ENCODE data around the gene SLC51A.
"Not testable (repeated sequence)": the region's sequence is repeated elsewhere in the genome, so short reads cannot be mapped to it uniquely, and the experiment has no call there.

Gene SLC51A

DNA sequence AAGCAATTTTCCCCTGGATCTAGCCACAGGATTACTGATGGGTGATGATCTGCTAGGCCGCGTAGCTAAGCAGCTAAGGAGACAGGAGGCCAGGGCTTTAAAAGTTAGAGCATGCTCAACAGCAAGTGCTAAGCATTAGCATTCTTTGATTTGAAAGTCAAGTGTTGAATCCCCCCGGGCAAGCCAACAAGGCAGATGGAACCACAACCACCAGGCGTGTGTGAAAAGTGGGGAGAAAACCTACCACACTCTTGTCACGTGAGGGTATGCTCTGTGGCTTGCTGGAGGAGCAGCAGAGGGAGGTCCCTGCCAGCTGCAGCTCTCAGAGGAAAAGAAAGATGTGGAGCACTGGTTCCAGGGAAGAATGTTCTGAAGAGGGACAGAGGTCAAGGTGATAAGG lies 20.9 kb downstream of the SLC51A start:
- H3K4me3 ChIP-seq (ENCODE audit: low read depth, low read length) = no peak overlapping the region
- TF ChIP-seq, protein P1, sequence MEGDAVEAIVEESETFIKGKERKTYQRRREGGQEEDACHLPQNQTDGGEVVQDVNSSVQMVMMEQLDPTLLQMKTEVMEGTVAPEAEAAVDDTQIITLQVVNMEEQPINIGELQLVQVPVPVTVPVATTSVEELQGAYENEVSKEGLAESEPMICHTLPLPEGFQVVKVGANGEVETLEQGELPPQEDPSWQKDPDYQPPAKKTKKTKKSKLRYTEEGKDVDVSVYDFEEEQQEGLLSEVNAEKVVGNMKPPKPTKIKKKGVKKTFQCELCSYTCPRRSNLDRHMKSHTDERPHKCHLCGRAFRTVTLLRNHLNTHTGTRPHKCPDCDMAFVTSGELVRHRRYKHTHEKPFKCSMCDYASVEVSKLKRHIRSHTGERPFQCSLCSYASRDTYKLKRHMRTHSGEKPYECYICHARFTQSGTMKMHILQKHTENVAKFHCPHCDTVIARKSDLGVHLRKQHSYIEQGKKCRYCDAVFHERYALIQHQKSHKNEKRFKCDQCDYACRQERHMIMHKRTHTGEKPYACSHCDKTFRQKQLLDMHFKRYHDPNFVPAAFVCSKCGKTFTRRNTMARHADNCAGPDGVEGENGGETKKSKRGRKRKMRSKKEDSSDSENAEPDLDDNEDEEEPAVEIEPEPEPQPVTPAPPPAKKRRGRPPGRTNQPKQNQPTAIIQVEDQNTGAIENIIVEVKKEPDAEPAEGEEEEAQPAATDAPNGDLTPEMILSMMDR (IDR thresholded peaks at IDR 0.05; ENCODE audit: low read depth, low read length) = no peak

DNA sequence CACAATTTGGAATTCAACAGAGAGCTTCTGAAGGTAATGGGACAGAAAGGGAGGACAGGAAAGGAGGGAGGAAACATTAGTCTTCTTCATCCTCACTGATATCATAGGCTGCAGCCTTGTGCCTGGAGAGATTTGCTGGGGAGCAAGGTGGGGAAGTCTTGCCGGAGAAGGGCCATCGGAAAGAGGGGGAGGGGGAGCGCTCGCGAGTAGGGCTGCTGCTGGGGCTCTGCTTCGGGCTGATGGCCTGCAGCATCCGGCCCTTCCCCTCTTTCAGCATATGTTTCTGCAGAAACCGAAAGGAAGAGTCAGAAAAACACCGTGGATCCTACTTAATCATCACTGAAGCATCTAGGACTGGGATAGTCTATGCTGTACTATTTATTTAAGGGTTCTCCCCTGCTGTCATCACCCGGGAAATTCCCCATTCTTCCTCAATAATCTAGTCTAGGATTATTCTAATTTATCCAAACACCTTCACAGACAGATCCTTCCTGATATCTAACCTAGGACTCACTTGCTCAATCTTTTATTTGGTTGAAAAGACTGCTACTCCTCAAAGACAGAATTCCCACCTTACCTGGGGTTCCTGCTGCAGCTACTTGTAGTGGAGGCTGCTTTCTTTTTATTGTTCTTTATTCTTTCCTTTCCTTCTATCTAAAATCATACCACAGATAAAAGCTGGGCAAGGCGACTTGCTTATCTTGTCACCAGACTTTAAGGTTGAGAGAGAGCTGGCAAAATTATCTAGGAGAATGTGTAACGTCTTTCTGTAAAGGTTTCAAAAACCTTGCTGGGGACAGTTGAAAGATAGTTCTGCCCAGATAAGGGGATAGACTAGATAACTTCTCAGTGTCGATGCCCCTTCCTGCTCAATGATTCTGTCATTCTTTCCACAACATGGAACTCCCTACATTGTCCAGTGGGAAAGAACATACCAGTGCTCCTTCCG lies 22.6 kb downstream of the SLC51A start:
- H3K4me3 ChIP-seq (ENCODE audit: low read depth, low read length) = no peak overlapping the region
- TF ChIP-seq, protein P1 (IDR thresholded peaks at IDR 0.05; ENCODE audit: low read depth, low read length) = no peak

DNA sequence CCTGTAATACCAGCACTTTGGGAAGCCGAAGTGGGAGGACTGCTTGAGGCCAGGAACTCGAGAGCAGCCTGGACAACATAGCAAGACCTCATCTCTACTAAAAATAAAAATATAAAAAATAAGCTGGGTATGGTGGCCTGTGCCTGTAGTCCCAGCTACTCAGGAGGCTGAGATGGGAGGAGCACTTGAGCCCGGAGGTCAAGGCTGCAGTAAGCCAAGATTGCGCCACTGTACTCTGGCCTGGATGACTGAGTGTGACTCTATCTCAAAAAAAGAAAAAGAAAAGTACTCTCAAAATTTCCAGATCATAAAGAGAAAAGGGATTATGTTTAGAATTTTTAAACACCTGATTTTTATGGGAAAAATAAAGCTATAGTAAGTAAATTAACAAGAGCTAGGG lies 24.1 kb downstream of the SLC51A start:
- TF ChIP-seq, protein P1 (IDR thresholded peaks at IDR 0.05; ENCODE audit: low read depth, low read length) = no peak

DNA sequence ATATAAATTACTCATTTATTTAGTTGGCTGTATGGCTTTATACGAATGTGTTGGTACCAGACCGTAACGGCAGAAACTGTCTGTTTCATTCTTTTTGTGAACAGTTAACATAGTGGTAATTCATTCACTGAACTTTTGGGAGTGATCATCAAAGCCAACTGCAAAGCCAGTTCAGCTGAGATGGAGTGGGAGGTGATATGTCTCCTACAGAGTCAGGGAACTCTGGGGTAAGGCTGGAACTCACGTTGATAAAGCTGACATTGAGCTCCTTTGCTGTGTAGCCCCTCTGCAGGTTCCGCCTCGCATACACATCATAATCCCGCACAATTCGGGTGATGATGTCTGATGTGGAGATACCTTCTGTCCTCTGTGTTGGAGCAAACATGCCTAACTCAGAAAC lies 25.4 kb downstream of the SLC51A start:
- TF ChIP-seq, protein P1 (IDR thresholded peaks at IDR 0.05; ENCODE audit: low read depth, low read length) = no peak
- no peak overlapping the region for H3K4me3 ChIP-seq (ENCODE audit: low read depth, low read length)

More for the DNA sequence above, 24.1 kb downstream of the SLC51A start:
- H3K4me3 ChIP-seq (ENCODE audit: low read depth, low read length) = no peak overlapping the region

DNA sequence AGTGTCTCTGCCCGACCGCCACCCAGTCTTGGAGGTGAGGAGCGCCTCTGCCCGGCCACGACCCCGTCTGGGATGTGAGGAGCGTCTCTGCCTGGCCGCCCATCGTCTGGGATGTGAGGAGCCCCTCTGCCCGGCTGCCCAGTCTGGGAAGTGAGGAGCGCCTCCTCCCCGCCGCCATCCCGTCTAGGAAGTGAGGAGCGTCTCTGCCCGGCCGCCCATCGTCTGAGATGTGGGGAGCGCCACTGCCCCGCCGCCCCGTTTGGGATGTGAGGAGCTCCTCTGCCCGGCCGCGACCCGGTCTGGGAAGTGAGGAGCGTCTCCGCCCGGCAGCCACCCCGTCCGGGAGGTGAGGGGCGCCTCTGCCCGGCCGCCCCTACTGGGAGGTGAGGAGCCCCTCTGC lies 27.8 kb downstream of the SLC51A start:
- H3K4me3 ChIP-seq (ENCODE audit: low read depth, low read length) = not testable (repeated sequence)

DNA sequence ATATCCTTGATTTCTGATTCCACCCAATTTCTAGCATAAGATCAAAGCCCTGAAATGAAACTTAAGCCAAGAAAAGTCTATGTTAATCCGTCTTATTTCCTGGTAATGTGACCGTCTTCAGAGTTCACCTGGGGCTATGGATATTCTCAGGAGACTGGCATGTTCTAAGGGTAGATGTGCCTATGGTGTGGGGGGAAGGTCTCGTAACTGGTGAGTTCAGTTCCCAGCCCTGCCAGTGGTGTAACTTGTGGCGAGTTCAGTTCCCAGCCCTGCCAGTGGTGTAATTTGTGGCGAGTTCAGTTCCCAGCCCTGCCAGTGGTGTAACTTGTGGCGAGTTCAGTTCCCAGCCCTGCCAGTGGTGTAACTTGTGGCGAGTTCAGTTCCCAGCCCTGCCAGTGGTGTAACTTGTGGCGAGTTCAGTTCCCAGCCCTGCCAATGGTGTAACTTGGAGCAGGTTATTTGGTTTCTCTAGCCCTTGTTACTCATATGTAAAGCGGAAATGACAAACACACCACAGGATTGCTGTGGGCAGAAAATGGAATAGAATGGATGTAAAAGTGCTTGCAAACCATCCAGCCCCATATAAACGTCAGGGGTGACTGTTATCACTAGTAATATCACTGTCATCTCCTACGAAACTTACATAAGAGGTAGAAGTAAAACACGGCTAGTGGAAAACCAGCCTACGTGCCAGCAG lies 30.4 kb downstream of the SLC51A start:
- H3K4me3 ChIP-seq (ENCODE audit: low read depth, low read length) = no peak overlapping the region
- TF ChIP-seq, protein P1 (IDR thresholded peaks at IDR 0.05; ENCODE audit: low read depth, low read length) = no peak

DNA sequence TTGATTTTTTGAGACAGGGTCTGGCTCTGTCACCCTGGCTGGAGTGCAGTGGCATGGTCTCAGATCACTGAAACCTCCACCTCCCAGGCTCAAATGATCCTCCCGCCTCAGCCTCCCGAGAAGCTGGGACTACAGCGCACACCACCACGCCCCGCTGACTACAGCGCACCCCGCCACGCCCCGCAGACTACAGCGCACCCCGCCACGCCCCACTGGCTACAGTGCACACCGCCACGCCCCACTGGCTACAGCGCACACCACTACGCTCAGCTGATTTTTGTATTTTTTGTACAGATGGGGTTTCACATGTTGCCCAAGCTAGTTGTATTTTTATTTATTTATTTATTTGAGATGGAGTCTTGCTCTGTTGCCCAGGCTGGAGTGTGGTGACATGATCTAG lies 35.6 kb downstream of the SLC51A start:
- TF ChIP-seq, protein P1 (IDR thresholded peaks at IDR 0.05; ENCODE audit: low read depth, low read length) = no peak
- no peak overlapping the region for H3K4me3 ChIP-seq (ENCODE audit: low read depth, low read length)

All from WI38 (cell line).